HG03045 (cell line): ENCODE results near the gene SMPD3.

Experiments used
- ATAC-seq: cut with Tn5 transposase; IDR thresholded peaks from one replicate; pipeline ENCODE4 v1.9.1; 2021; ENCODE audit warnings: mild to moderate bottlenecking, moderate library complexity; ENCODE audit not compliant: unreplicated experiment

Gene SMPD3

GRCh38 chr16:68473358-68474070 lies 25.2 kb upstream of the SMPD3 start:
- no peak for ATAC-seq

DNA sequence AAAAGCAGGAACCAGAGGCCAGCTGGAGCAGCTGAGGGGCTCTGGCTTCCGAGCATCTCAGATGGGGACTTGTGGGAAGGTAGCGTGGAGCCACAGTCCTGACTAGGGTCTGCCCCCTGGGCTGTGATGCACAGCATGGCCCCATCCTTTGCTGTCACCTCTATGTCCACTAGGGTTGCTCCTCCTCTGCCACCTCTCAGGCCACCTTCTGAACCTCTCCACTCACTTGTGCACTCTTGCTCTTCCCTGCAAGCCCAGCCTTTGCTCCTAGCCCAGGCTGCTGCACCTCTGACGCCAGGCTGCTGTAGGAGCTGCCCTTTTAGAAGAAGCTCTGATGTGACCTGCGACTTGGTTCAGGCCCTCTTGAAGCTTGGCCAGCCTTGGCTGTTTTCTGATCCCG lies 24.3 kb upstream of the SMPD3 start:
- ATAC-seq, result no peak

GRCh38 chr16:68470461-68471150 lies 22.3 kb upstream of the SMPD3 start:
- peak; percentile 86 for ATAC-seq

DNA sequence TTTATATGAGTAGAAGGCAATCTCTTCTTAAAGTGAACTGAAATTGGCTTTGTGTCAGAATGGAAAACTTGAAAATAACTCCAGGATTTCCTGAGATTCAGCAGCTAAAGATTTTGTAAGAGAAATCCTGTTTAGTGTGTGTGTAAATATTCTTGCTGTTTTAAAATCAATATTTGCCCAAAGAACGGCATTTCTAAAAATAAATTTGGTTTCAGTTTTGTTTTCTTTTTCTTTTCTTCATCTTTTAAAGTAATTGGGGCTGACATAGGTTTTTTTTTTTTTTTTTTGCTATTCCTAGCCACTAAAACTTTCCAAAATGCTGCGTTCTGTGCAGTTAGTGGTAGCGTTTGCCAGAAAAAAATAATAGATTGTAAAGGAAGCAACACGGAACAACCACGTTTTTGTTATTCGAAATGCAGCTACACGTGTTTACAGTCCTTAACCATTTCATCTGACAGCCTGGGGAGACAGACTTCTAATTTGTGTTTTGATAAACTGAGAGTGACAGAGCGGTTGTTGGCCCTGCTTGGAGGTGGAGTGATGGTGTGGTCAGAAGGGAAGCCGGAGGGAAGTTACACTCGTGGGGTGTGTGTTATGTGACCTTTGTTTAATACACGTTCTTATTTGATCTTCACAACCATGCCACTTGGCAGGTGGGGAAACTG lies 21.6 kb upstream of the SMPD3 start:
- peak; percentile 38 for ATAC-seq

DNA sequence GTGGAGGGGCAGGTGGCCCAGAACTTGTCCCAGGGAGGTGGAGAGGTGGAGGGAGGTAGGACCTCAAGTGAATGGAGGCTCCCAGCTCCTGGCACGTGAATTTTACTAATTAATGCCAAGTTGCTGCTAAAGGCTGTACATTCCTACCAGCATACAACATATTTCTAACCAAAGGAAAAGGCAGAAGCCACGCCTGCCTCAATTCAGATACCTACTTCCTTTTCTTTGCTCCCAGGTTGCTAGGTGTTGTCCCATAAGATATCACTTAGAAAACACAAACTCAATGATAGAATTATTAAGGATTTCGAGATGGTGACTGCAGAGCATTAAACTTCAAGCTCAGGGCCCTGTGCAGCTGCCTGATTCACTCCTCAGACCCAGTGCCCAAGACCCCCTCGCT lies 20.5 kb upstream of the SMPD3 start:
- ATAC-seq, result no peak

- ATAC-seq, result no peak
Observed at GRCh38 chr16:68466174-68466573, 17.9 kb upstream of the SMPD3 start.

GRCh38 chr16:68463904-68464303 lies 15.6 kb upstream of the SMPD3 start:
- ATAC-seq, result no peak

GRCh38 chr16:68460067-68460466 lies 11.8 kb upstream of the SMPD3 start:
- no peak for ATAC-seq

GRCh38 chr16:68459457-68459856 lies 11.1 kb upstream of the SMPD3 start:
- ATAC-seq, result no peak

GRCh38 chr16:68458551-68458950 lies 10.2 kb upstream of the SMPD3 start:
- ATAC-seq, result no peak

DNA sequence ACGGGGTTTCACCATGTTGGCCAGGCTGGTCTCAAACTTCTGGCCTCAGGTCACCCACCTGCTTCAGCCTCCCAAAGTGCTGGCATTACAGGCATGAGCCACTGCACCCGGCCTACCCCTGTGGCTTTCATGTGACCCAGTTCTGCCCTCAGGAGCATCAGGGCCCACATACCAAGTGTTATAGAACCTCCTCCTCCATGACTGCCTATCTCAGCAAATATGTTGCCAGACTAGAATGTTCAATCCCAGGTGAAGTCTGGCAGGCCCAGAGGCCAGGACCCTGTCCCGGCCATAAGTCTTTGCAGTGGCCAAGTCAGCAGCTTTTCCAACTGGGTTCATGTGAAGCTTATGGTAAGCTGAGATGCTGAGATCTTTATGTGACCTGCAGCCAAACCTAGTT lies 9.8 kb upstream of the SMPD3 start:
- no peak for ATAC-seq

DNA sequence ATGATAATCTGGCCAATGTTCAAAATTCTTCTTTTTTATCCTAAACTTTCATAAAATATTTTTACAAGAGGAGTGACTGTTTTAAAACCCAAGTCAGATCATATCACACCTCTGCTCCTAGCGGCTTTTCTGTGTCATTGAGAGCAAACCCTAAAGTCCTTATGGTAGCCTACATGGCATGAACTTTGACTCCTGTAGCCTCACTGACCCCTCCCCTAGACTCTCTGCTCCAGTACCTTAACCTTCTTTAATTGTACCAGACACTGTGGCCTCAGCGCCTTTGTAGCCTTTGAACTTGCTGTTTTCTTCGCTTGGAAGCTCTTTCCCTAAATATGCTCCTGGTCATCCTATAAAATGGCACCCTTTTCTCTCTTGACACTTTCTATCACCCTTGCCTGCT lies 7.3 kb upstream of the SMPD3 start:
- ATAC-seq, result no peak

GRCh38 chr16:68454920-68455435 lies 6.7 kb upstream of the SMPD3 start:
- ATAC-seq, result no peak

- no peak for ATAC-seq
Observed at GRCh38 chr16:68453816-68454215, 5.5 kb upstream of the SMPD3 start.

- ATAC-seq, result no peak
Observed at GRCh38 chr16:68452176-68452575, 3.9 kb upstream of the SMPD3 start.

- ATAC-seq, result no peak
Observed at GRCh38 chr16:68451676-68452075, 3.4 kb upstream of the SMPD3 start.

GRCh38 chr16:68450741-68451255 lies 2.5 kb upstream of the SMPD3 start:
- no peak for ATAC-seq

- ATAC-seq, result peak; percentile 18
Observed at GRCh38 chr16:68447653-68448359, 502 bp downstream of the SMPD3 start.

DNA sequence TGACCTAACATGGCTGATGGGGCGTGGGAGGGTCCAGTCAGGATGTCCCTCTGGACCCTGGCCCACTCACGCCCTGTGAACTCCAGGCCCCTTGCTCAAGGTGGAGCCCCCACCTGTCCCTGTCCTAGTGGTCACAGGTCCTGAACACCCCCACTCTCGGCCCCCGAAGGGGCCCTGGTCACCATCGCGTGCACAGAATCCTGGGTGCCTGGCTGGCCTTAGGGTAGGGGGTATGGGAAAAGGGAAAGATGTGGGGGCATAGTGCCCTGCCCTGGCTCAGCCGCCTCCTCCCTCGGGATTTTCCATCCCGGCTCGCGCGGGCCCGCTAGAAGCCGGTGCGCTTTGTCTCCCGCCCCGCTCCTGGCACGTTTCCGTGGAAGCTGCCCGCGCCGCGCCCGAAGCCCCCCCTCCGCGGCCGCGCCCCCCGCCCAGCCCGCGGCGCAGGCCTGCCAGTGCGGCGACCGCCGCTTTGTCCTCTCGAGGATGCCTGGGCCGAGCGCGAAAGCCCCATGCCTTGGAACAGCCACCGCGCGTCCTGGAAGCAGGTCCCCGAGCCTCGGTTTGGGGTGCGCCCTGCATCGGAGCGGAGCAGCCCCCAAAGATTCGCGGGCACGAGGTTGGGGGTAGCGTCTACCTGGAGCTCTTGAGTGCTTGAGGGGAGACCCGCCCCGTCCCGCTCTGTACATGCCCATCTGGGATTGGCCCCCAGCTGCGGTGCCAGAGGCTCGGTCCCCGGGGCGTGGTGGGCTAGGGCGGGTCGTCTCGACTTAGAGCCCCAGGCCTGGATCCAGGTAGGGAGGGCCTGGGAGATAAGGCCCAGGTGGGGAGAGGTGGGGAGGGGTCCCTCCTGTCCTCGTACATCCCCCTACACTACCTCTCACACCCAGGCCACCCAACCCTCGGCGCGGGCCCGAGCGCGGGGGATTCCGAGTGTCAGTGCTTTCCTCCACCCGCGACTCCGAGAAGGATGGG lies 1.3 kb downstream of the SMPD3 start:
- ATAC-seq, result no peak

DNA sequence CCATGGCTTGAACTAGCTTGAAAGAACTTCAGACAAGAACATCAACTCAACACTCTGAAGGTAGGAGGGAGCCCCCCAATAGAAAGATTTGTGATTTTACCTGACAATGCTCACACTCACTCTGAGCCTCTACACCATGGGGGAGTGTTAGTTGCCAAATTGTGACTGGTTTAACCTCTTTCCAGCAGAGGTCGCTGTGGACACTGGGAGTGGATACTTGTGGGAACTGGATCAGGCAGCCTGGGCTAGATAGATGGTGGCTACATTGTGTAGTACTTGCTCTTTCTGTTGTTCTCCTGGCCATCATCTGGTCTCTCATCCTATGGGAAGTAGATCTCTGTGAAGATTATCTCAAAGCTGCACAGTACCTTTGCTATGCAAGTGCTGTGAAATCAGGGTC lies 2.9 kb downstream of the SMPD3 start:
- no peak for ATAC-seq
